ENCODE measurements around the gene BRD3OS. TPM values are rescaled to one million over a fixed set of nuclear protein-coding genes. Genes with fewer than 3 reads are reported as not detected.

Gene BRD3OS
- total and polyA plus RNA-seq, 10 of the 15 experiments (the other 5 are each of a cell fraction or from before 2014, with no cell fraction given) = 2.1 to 13.7 (median 10.7) TPM

DNA sequence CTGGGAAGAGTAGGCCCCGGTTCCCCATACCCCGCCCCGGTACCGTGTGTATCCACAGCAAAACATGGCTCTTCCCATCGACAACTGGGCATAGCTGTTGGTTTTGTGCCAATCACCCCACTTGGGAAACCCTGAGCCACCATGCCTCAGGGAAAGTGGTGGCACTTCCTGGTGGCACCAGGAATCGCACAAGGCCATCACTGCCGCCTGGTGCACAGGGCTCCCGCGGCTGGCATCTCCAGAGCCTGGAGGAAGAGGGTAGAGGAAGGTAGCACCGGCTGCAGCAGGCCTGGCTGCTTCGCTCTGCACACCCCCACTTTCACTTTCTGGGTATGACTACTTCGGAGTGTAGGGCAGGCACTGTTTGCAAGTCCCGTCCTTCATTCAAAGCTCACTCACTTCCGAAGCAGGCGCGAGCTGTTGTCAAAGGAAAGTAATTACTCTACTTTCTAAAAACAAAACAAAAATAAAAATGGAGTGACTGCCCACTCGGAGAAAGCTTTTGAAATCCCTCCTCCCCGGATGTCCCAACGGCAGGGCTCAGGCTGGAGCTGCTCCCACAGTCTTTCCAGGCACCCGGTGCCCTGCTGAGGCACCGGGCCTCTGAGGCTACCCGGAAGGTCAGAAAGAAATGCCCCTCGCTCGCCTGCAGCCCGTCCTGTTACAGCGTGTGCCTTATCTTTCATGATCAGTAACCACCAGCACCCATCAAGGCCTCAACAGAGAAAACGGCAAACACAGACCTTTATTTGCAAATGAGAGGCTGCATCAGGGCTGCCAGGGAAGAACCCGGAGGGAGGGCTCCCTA lies 40.5 kb downstream of the BRD3OS start (continued):
- no peak for TF ChIP-seq ZNF384 (IDR thresholded peaks at IDR 0.05; ENCODE audit: borderline replicate concordance, low read depth, low read length)
- TF ChIP-seq, protein P1, sequence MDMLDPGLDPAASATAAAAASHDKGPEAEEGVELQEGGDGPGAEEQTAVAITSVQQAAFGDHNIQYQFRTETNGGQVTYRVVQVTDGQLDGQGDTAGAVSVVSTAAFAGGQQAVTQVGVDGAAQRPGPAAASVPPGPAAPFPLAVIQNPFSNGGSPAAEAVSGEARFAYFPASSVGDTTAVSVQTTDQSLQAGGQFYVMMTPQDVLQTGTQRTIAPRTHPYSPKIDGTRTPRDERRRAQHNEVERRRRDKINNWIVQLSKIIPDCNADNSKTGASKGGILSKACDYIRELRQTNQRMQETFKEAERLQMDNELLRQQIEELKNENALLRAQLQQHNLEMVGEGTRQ (IDR thresholded peaks at IDR 0.05; ENCODE audit: borderline replicate concordance, low read depth, low read length) = no peak
- no peak for TF ChIP-seq RBBP5 (conservative IDR thresholded peaks at IDR 0.05)
- TF ChIP-seq, protein P2, sequence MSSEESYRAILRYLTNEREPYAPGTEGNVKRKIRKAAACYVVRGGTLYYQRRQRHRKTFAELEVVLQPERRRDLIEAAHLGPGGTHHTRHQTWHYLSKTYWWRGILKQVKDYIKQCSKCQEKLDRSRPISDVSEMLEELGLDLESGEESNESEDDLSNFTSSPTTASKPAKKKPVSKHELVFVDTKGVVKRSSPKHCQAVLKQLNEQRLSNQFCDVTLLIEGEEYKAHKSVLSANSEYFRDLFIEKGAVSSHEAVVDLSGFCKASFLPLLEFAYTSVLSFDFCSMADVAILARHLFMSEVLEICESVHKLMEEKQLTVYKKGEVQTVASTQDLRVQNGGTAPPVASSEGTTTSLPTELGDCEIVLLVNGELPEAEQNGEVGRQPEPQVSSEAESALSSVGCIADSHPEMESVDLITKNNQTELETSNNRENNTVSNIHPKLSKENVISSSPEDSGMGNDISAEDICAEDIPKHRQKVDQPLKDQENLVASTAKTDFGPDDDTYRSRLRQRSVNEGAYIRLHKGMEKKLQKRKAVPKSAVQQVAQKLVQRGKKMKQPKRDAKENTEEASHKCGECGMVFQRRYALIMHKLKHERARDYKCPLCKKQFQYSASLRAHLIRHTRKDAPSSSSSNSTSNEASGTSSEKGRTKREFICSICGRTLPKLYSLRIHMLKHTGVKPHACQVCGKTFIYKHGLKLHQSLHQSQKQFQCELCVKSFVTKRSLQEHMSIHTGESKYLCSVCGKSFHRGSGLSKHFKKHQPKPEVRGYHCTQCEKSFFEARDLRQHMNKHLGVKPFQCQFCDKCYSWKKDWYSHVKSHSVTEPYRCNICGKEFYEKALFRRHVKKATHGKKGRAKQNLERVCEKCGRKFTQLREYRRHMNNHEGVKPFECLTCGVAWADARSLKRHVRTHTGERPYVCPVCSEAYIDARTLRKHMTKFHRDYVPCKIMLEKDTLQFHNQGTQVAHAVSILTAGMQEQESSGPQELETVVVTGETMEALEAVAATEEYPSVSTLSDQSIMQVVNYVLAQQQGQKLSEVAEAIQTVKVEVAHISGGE (CRISPR knock-in tag; IDR thresholded peaks at IDR 0.05) = no peak
- no peak for TF ChIP-seq BACH1 (IDR thresholded peaks at IDR 0.05; ENCODE audit: borderline replicate concordance)
- TF ChIP-seq ZBED1 (IDR thresholded peaks at IDR 0.05; ENCODE audit: borderline replicate concordance) = no peak
- no peak for TF ChIP-seq HCFC1 (IDR thresholded peaks at IDR 0.05; ENCODE audit: low read length)
- TF ChIP-seq EP300 (IDR thresholded peaks at IDR 0.05; ENCODE audit: borderline replicate concordance in 1 of 2, control insufficient read depth in 1 of 2, low read depth in 2 of 2, low read length in 2 of 2) = 0 out of 4 replicates have a peak, but pooled peaks of 1 of the 2 experiments have one; percentile 31
- TF ChIP-seq PAX8 (IDR thresholded peaks at IDR 0.05) = no peak
- TF ChIP-seq KLF5 (IDR thresholded peaks at IDR 0.05; ENCODE audit: partially characterized antibody) = no peak
- TF ChIP-seq E2F4 (IDR thresholded peaks at IDR 0.05; ENCODE audit: low read depth, low read length) = no peak
- no peak for TF ChIP-seq CHD1 (IDR thresholded peaks at IDR 0.05; ENCODE audit: low read depth, low read length)
- TF ChIP-seq, protein P3, sequence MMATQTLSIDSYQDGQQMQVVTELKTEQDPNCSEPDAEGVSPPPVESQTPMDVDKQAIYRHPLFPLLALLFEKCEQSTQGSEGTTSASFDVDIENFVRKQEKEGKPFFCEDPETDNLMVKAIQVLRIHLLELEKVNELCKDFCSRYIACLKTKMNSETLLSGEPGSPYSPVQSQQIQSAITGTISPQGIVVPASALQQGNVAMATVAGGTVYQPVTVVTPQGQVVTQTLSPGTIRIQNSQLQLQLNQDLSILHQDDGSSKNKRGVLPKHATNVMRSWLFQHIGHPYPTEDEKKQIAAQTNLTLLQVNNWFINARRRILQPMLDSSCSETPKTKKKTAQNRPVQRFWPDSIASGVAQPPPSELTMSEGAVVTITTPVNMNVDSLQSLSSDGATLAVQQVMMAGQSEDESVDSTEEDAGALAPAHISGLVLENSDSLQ (IDR thresholded peaks at IDR 0.05) = peak; percentile 64
- TF ChIP-seq GATAD2B (conservative IDR thresholded peaks at IDR 0.05; ENCODE audit: low read depth) = no peak
- TF ChIP-seq BCL11A (IDR thresholded peaks at IDR 0.05; ENCODE audit: low read depth, low read length) = no peak
- TF ChIP-seq MYC (IDR thresholded peaks at IDR 0.05; ENCODE audit: insufficient read depth, insufficient read length, insufficient replicate concordance, low read length, severe bottlenecking) = no peak
- TF ChIP-seq ZNF622 (IDR thresholded peaks at IDR 0.05) = no peak
- TF ChIP-seq, protein P4, sequence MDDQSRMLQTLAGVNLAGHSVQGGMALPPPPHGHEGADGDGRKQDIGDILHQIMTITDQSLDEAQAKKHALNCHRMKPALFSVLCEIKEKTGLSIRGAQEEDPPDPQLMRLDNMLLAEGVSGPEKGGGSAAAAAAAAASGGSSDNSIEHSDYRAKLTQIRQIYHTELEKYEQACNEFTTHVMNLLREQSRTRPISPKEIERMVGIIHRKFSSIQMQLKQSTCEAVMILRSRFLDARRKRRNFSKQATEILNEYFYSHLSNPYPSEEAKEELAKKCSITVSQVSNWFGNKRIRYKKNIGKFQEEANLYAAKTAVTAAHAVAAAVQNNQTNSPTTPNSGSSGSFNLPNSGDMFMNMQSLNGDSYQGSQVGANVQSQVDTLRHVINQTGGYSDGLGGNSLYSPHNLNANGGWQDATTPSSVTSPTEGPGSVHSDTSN (IDR thresholded peaks at IDR 0.05; ENCODE audit: insufficient replicate concordance, low read depth, low read length) = no peak
- TF ChIP-seq SRF (IDR thresholded peaks at IDR 0.05; ENCODE audit: low read depth in 2 of 2, low read length in 2 of 2) = no peak
- TF ChIP-seq SIX5 (IDR thresholded peaks at IDR 0.05; ENCODE audit: low read depth, low read length, severe bottlenecking) = no peak
- no peak for TF ChIP-seq RB1 (IDR thresholded peaks at IDR 0.05; ENCODE audit: borderline replicate concordance)
- TF ChIP-seq FOXK2 (IDR thresholded peaks at IDR 0.05) = no peak
- TF ChIP-seq IKZF2 (IDR thresholded peaks at IDR 0.05) = no peak

All from GM12878 (cell line).